Measurements from ENCODE around the gene BCL11B.

Gene BCL11B

DNA sequence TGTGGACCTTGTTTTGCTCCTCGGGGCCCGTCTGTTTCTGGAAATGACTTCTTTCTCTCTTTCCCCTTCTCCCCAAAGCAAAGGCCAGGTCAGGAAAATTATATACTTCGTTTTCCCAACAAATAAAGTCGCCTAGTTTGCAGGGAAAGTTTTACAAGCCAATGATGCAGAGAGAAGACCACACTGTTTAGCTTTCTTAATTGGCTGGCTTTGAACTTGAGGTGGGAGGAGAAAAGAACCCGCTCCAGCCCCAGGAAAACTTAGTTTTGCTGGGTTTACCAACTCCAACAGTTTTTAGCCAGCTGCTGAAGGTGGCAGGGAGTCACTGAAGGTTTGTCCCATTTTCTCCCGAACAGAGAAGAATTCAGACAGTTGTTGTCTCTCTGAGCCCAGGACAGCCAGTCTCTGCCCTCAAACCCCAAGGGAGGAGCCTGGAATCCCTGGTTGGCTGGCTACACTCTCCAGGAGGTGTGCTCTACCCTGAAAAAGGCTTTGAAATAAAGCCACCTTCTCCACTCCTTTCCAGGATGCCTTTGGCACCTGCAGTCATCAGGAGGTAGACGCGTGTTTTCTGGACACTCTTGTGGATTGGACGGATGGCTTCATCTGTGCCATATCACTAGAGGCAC, 24.8 kb downstream of the BCL11B start:
- Histone ChIP-seq H3K4me1 (ENCODE audit: insufficient read depth, low read length) (peaks cover 43% of the 10 kb centered on the region), H3K9ac (ENCODE audit: low read depth, low read length) (peak overlapping the region; percentile 85), H3K36me3 (ENCODE audit: insufficient read depth, low read length) (no peaks in the 10 kb centered on the region), H3K9me3 (ENCODE audit: control insufficient read depth, insufficient read depth, low read length) (no peaks in the 10 kb centered on the region)

DNA sequence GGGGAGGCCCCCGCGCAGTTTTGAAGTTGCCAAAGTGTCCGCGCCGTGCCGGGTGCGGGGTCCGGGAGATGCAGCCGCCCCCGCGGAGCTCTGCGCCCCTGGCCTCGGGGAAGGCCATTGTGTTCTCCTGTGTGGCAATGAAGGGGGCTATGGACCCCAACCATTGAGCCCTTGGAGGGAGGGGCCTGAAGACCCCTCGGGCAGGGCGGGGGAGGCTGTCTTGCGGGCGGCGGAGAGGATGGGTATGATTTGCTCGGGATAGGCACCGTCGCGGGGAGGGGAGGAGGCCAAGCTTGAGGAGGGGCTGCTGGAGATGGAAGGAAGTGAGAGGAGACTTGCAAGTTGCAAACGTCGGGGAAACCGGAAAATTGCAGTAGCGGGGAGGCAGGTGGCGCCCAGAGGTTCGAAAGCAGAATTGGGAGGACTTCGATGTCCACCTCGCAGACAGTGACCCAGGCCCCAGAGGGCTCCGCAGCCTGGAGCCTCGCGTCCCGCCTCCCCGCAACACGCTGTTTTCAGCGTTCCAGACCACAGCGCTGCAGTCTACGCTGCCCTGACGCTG, 25.4 kb downstream of the BCL11B start:
- Histone ChIP-seq H3K36me3 (ENCODE audit: insufficient read depth, low read length) (no peaks in the 10 kb centered on the region), H3K4me1 (ENCODE audit: insufficient read depth, low read length) (peaks cover 49% of the 10 kb centered on the region), H3K9ac (ENCODE audit: low read depth, low read length) (peak overlapping the region; percentile 85), H3K9me3 (ENCODE audit: control insufficient read depth, insufficient read depth, low read length) (no peaks in the 10 kb centered on the region)

DNA sequence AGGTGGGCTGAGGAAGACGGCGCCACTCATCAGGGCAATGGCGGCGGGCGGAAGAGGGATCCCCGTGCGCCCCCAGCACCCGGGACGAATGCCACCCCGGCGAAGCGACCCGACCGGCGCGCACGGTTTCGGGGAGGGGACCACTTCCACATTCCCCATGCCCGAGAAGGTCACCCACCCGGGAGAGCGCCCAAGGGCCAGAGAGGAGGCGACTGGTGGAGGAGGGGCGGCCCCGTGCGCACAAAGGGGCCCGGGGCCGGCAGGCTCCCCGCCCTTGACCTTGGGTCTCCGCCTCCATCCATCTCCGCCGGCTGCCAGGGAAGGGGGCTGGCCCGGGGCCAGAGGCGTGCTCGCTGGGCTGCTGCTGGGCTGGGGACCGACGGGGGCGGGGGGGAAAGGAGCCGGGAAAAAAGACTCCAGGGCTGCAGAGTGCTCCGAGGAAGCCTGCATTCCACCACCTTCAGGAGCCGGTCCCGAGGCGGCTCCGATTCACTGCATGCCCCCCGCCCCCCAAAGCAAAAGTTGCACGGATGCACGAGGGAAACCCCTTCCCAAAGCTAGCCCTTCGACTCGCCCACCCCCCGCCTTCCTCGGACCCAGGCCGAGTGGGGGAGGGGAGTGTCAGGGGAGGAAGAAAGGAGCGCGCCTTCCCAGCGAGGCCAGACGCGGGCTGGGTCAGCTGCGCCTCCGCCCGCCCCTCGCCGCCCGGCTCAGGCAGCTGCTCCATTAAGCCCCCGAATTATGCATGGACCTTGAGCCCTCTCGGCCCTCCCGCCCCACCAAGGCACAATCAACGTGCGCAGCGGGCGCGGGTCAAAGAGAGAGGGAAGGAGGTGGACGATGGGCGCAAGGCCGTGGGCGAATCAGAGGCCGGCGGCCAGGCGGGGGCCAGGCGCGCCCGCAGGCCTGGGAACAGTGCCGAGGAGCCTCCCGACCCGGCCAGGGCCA, 26.2 kb downstream of the BCL11B start:
- Histone ChIP-seq H3K9ac (ENCODE audit: low read depth, low read length) (peak overlapping the region; percentile 85), H3K36me3 (ENCODE audit: insufficient read depth, low read length) (no peaks in the 10 kb centered on the region), H3K4me1 (ENCODE audit: insufficient read depth, low read length) (peaks cover 56% of the 10 kb centered on the region), H3K9me3 (ENCODE audit: control insufficient read depth, insufficient read depth, low read length) (no peaks in the 10 kb centered on the region)

DNA sequence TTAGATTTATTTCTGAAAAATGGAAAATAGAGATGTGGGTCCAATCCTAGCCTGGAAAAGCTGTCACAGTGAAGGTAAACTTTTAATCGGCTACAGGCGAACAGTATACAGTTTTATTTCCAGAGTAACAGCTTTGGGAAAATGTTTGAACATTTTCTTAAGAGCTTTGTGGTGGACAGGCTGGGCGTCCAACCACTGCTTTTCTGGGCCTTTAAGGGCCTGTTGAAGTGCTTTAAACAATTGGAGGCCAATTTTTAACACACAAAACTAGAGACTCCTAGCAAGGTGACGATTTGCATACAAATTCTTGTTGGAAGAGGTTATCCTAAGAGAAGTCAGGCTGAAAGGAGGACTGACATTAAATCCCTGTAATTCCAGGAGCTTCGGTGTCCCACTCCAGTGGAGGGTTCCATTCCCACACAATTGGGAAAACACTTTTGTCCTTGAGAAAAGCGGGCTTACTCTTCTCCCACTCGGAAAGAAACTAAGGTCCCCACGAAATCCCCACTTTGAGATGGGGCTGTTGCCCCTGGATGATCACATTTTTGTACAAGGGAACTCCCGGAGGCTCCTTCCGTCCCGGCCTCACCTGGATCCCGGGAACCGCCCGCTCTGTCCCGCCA, 26.9 kb downstream of the BCL11B start:
- Histone ChIP-seq H3K9ac (ENCODE audit: low read depth, low read length) (peak overlapping the region; percentile 85), H3K4me1 (ENCODE audit: insufficient read depth, low read length) (peaks cover 62% of the 10 kb centered on the region), H3K9me3 (ENCODE audit: control insufficient read depth, insufficient read depth, low read length) (no peaks in the 10 kb centered on the region), H3K36me3 (ENCODE audit: insufficient read depth, low read length) (no peaks in the 10 kb centered on the region)

DNA sequence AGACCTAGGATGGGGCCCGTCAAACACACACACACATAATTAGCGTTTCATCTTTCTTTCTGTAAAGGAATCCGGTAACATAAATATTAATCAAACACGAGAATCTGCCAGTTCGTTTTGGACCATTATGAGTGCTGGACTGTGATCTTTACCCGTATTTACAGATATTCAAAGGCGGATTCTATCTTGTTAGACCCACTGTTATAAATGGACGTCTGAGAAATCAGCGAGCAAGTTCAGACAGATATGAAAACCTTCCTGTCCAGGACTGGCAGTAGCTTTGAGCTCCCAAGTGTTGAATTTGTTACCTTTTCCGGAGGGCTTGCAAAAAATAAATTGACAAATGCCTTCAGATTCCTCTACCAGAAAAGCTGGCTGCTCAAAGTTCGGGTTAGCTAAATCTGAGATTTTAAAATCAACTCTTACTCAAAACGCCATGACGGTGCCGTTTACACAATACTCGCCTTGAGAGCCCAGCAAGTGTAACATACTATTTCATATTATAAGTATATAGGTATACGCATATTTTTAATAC, 27.6 kb downstream of the BCL11B start:
- Histone ChIP-seq H3K9me3 (ENCODE audit: control insufficient read depth, insufficient read depth, low read length) (no peaks in the 10 kb centered on the region), H3K4me1 (ENCODE audit: insufficient read depth, low read length) (peaks cover 68% of the 10 kb centered on the region), H3K9ac (ENCODE audit: low read depth, low read length) (no peak overlapping the region; the same call in 1 of the 2 replicates), H3K36me3 (ENCODE audit: insufficient read depth, low read length) (no peaks in the 10 kb centered on the region)

DNA sequence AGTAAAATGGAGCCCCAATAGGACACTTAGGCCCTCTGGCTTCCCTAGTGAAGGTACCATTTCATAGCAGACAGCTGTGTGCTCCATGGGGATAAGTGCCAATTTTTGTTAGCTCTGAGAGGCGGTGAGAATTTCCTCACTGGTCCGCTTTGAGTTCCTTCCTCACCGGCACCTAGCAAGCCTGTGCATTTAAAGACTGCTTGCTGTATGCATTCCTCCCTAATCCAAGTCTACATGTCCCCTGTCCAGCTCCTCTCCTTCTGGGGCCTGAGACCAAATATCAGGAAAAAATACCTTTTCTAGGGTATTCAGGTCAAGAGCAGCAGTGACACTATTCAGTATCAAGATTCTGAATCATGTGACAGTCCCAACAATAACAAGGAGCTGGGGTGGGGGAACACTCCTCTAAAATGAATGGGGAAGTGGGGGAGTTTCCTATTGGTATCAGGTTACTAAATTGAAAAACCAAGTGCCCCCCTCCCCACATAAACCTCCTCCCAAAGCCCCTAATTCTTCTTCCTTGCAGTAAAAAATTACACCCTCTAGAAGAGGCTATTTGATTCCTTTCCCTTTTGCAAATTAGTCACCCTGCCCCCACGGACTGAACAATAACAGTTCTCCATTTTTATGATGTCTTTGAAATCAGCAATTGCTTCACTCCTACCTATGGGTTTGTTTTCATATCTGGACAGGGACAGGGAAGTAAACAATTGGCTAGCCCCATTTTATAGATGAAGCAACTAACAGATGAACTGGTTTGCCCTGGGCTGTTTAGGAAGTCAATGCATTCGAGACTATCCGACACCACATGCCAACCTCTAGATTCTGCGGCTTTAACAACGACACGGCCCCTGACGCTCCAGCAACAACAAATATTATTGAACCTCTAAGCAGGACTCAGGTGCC, 28.9 kb downstream of the BCL11B start:
- no peak overlapping the region for H3K9ac ChIP-seq (ENCODE audit: low read depth, low read length)
- H3K36me3 ChIP-seq (ENCODE audit: insufficient read depth, low read length) = no peaks in the 10 kb centered on the region

DNA sequence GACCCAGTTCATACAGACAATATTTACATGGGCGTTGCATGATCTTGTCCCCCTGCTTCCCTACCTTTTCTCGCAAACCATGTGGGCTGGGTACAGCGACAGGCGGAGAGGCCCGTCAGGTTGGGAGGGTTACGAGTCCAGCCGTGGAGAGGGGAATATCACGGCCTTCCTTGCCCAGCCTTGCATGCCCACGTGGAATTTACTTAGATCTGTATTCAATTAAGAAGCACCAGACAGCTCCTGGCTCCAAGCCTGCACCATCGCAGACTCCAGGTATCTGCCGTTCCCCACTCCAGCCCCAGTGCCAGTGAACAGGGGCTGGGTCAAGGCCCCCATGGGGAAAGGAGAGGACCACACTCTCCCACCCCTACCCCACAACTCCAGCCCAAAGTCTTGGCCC, 29.8 kb downstream of the BCL11B start:
- Histone ChIP-seq H3K9me3 (ENCODE audit: control insufficient read depth, insufficient read depth, low read length) (no peaks in the 10 kb centered on the region), H3K9ac (ENCODE audit: low read depth, low read length) (no peak overlapping the region), H3K4me1 (ENCODE audit: insufficient read depth, low read length) (peaks cover 57% of the 10 kb centered on the region), H3K36me3 (ENCODE audit: insufficient read depth, low read length) (no peaks in the 10 kb centered on the region)

More for the DNA sequence above, 28.9 kb downstream of the BCL11B start:
- peaks cover 63% of the 10 kb centered on the region for H3K4me1 ChIP-seq (ENCODE audit: insufficient read depth, low read length)
- no peaks in the 10 kb centered on the region for H3K9me3 ChIP-seq (ENCODE audit: control insufficient read depth, insufficient read depth, low read length)

DNA sequence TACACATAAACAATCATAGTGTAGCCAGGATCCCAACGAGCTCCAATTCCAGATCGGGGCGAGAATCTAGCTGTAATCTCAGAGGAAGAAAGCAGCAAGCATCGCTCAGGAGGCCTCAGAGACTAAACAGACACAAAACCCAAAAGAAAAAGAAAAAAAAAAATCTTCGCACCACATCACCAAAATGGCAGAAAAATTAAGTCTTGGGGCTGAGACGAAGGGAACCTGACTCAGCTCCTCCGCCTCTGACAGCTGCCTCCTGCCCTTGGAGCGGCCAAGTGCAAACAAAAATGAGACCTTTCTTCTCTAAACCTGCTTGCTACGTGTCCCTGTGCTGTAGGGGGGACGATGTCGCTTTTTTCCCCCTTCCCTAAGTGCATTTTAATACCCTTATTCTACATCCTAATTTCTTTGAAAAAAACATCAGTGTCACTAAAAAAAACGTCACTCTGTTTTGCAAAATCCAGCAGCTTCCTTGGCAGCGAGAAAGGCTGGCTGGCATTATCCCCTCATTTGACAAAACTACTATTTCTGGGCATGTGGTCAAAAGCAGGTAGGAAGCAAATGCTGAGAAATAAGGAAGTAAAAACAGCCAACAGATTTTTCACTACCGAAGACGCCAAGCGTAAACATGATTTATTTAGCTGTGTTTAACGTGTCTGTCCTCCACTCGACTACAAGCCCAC, 30.5 kb downstream of the BCL11B start:
- peak overlapping the region; percentile 11; the same call in 1 of the 2 replicates for H3K9ac ChIP-seq (ENCODE audit: low read depth, low read length)
- H3K9me3 ChIP-seq (ENCODE audit: control insufficient read depth, insufficient read depth, low read length) = no peaks in the 10 kb centered on the region
- peaks cover 58% of the 10 kb centered on the region for H3K4me1 ChIP-seq (ENCODE audit: insufficient read depth, low read length)
- H3K36me3 ChIP-seq (ENCODE audit: insufficient read depth, low read length) = no peaks in the 10 kb centered on the region

DNA sequence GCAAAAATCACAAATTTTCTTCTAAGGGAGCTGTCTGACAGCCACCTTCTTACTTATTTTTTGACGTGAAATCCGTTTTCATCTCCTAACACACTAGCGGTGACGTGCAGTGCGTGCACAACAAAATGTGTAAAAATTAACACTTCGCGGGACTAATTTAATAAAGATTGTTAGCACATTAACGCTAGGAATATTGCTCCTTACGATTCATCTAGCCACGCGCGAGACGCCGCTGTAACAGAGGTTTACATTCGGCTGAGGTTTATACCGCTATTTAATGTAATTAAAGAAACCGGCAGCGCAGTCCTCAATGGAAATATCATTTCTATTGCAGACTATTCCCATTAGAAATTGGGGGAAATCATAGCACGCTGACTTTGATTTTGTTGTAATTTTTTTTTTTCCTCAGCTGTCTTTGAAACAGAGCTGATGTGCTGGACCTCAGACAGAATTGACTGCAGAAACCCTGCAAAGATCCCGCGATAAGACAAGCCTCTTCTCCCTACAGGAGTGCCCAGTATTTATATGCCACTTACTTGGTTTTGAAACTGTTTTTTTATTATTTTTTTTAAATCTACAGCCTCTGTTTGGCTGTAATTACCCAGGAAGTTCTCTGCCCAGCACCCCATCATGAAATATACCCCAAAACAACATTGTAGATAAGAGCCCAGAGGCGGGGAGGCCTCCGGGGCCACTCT, 31.2 kb downstream of the BCL11B start:
- Histone ChIP-seq H3K4me1 (ENCODE audit: insufficient read depth, low read length) (peaks cover 65% of the 10 kb centered on the region), H3K36me3 (ENCODE audit: insufficient read depth, low read length) (no peaks in the 10 kb centered on the region), H3K9me3 (ENCODE audit: control insufficient read depth, insufficient read depth, low read length) (no peaks in the 10 kb centered on the region), H3K9ac (ENCODE audit: low read depth, low read length) (no peak overlapping the region)

DNA sequence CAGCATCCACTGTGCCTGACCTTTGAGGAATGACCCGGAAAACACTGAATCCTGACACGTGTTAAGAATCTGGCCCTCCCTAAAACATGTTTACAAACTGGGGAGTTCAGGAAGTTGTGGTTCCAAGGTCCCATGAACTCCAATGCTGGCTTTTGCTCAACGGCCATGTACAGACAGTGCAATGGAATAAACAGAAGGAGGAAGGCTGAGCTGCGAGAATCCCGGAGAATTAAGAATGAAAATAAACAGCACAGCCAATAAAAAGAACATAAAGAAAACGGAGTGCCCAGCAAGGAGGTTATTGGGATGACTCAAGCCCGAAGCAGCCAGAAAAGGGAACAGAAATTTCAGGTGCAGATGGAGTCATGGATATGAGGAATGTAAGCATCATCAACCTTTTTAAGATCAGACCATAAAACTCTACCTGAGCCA, 32.3 kb downstream of the BCL11B start:
- Histone ChIP-seq H3K4me1 (ENCODE audit: insufficient read depth, low read length) (peaks cover 62% of the 10 kb centered on the region), H3K9me3 (ENCODE audit: control insufficient read depth, insufficient read depth, low read length) (no peaks in the 10 kb centered on the region), H3K9ac (ENCODE audit: low read depth, low read length) (no peak overlapping the region)

DNA sequence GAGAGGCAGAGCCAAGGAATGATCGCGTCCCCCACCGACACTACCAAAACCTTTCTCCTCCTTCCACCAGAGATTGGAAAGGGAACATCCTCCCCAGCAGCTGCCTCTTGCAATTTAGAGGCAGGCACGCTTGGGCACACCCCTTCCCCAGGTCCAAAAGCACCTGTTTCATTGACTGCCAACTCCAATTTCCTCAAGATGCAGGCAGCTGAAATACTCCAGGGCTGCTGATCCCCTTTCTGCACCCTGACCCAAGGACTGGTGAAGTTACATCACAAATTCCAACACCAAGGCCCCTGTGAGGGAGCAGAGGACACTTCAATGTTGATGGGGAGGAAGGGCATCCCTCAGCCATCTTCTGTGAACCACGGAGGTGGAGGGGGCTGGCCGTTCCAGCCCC, 33.8 kb downstream of the BCL11B start:
- Histone ChIP-seq H3K9ac (ENCODE audit: low read depth, low read length) (no peak overlapping the region), H3K9me3 (ENCODE audit: control insufficient read depth, insufficient read depth, low read length) (no peaks in the 10 kb centered on the region), H3K4me1 (ENCODE audit: insufficient read depth, low read length) (peaks cover 58% of the 10 kb centered on the region), H3K36me3 (ENCODE audit: insufficient read depth, low read length) (no peaks in the 10 kb centered on the region)

More for the DNA sequence above, 32.3 kb downstream of the BCL11B start:
- no peaks in the 10 kb centered on the region for H3K36me3 ChIP-seq (ENCODE audit: insufficient read depth, low read length)

DNA sequence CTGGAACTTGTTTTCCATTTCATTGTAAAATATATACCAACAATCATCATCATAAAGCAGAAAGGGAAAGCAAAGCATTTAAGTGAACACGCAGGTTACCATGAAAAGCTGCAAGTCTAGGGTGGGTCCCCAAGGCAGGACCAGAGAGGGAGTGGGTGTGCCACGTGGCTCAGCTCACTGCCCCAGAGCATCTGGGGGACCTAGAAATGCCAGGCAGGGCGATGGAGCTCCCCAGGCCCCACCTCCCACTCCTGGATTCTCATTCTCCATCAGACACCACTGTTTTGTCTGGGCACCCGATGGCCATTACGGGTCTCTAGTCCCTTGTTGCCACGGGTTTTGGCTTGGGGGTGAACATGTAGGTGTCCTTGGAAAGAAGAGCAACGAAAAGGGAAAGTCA, 34.7 kb downstream of the BCL11B start:
- no peaks in the 10 kb centered on the region for H3K36me3 ChIP-seq (ENCODE audit: insufficient read depth, low read length)
- no peak overlapping the region for H3K9ac ChIP-seq (ENCODE audit: low read depth, low read length)
- H3K4me1 ChIP-seq (ENCODE audit: insufficient read depth, low read length) = peaks cover 54% of the 10 kb centered on the region
- H3K9me3 ChIP-seq (ENCODE audit: control insufficient read depth, insufficient read depth, low read length) = no peaks in the 10 kb centered on the region

Data from ES-I3 (cell line).